ENCODE data around the gene BRS3.
"Not testable (repeated sequence)": the region's sequence is repeated elsewhere in the genome, so short reads cannot be mapped to it uniquely, and the experiment has no call there.

The BRS3 gene

GRCh38 chrX:136487647-136488046, at the start of gene BRS3:
TSS of gene BRS3 (plus strand) at chrX:136487947. CDS start at chrX:136488115, 168 bp downstream.
- DNase-seq, result no peak

GRCh38 chrX:136438192-136438591, 49.6 kb upstream of the BRS3 start:
- DNase-seq, result no peak

- DNase-seq, result not testable (repeated sequence)
Observed at GRCh38 chrX:136445674-136446073, 42.1 kb upstream of the BRS3 start.

GRCh38 chrX:136446208-136446607, 41.5 kb upstream of the BRS3 start:
- DNase-seq, result no peak

GRCh38 chrX:136447308-136447707, 40.4 kb upstream of the BRS3 start:
- no peak for DNase-seq

- no peak for DNase-seq
Observed at GRCh38 chrX:136447968-136448367, 39.8 kb upstream of the BRS3 start.

GRCh38 chrX:136450050-136450830, 37.5 kb upstream of the BRS3 start:
- DNase-seq, result no peak

- no peak for DNase-seq
Observed at GRCh38 chrX:136452614-136453013, 35.1 kb upstream of the BRS3 start.

GRCh38 chrX:136453114-136453513, 34.6 kb upstream of the BRS3 start:
- DNase-seq, result no peak

GRCh38 chrX:136453771-136454170, 34.0 kb upstream of the BRS3 start:
- no peak for DNase-seq

- DNase-seq, result no peak
Observed at GRCh38 chrX:136456133-136456532, 31.6 kb upstream of the BRS3 start.

- DNase-seq, result no peak
Observed at GRCh38 chrX:136457303-136457917, 30.3 kb upstream of the BRS3 start.

- no peak for DNase-seq
Observed at GRCh38 chrX:136464589-136464988, 23.2 kb upstream of the BRS3 start.

- DNase-seq, result no peak
Observed at GRCh38 chrX:136467303-136467702, 20.4 kb upstream of the BRS3 start.

GRCh38 chrX:136468391-136469103, 19.2 kb upstream of the BRS3 start:
- no peak for DNase-seq

GRCh38 chrX:136473663-136474062, 14.1 kb upstream of the BRS3 start:
- no peak for DNase-seq

- no peak for DNase-seq
Observed at GRCh38 chrX:136475236-136475635, 12.5 kb upstream of the BRS3 start.

- DNase-seq, result no peak
Observed at GRCh38 chrX:136476501-136476900, 11.2 kb upstream of the BRS3 start.

GRCh38 chrX:136477026-136477425, 10.7 kb upstream of the BRS3 start:
- no peak for DNase-seq

- DNase-seq, result no peak
Observed at GRCh38 chrX:136480383-136480782, 7.4 kb upstream of the BRS3 start.

GRCh38 chrX:136488706-136489105, 959 bp downstream of the BRS3 start:
- DNase-seq, result no peak

GRCh38 chrX:136491832-136492231, 4.1 kb downstream of the BRS3 start:
- DNase-seq, result no peak

- no peak for DNase-seq
Observed at GRCh38 chrX:136493011-136493410, 5.3 kb downstream of the BRS3 start.

- no peak for DNase-seq
Observed at GRCh38 chrX:136495043-136495442, 7.3 kb downstream of the BRS3 start.

All from CD4-positive, alpha-beta T cell treated with Interleukin-15 for 1 hour (primary cell).